Lower leg skin (tissue), 3 donors: ENCODE data around the gene ZNF547.

Source experiments
- CTCF ChIP-seq, 3 donors: fragments of 450-650 bp; IDR thresholded peaks; one replicate each; pipeline ENCODE4 v1.5.1; 2016; ENCODE audit warnings: antibody characterized with exemption in 3 of 3, mild to moderate bottlenecking in 3 of 3, moderate library complexity in 2 of 3
- POLR2A ChIP-seq, 2 donors: fragments of 450-650 bp; IDR thresholded peaks; one replicate each; pipeline ENCODE4 v1.6.1; 2016 to 2017; ENCODE audit warnings: antibody characterized with exemption in 2 of 2, mild to moderate bottlenecking in 1 of 2, moderate library complexity in 1 of 2

- TF ChIP-seq POLR2A (IDR thresholded peaks at IDR 0.05) (no peak), CTCF (IDR thresholded peaks at IDR 0.05) (no peak)
Observed at GRCh38 chr19:57355916-57356315, 7.4 kb upstream of the ZNF547 start.
